ENCODE data around the gene RPTN. TPM values are rescaled to one million over a fixed set of nuclear protein-coding genes. Genes with fewer than 3 reads are reported as not detected.
A peak's percentile ranks its signal among the peaks of the same experiment; 100 is the strongest.

RPTN gene
- total RNA-seq, 6 experiments from 2014 or later, result not detected

DNA sequence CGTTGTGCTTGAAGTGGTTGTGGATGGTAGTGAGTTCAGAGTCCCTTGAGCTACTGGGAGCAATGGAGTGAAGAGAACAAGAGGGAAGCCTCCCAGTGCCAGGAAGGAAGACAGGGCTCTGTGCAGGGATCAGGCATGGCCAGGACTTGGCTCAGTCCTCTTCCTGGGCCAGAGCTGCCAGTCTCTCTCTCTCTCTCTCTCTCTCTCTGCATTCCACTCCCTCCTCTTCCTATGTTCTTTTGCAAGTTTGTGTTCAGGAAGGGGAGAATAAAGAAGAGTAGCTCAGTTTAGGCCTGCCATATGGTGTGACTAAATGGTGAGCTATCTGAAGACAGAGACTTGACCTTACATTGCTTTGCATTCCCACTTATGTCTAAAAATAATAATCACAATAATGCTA, 20.5 kb upstream of the RPTN start:
- Histone ChIP-seq H3K4me3 (no peak overlapping the region), H3K27me3 (no peaks in the 10 kb centered on the region), H3K4me1 (no peaks in the 10 kb centered on the region), H3K36me3 (no peaks in the 10 kb centered on the region), H3K27ac (no peak overlapping the region), H3K9me3 (no peaks in the 10 kb centered on the region)
- WGBS (ENCODE audit: insufficient coverage, low coverage, low lambda C conversion rate, missing lambda C conversion rate), result 73% methylated on average over 1 of the region's 1 CpG
- DNase-seq (no peak), ATAC-seq (no peak)
- no peak for TF ChIP-seq POLR2A (IDR thresholded peaks at IDR 0.05)
- TF ChIP-seq, protein P1, sequence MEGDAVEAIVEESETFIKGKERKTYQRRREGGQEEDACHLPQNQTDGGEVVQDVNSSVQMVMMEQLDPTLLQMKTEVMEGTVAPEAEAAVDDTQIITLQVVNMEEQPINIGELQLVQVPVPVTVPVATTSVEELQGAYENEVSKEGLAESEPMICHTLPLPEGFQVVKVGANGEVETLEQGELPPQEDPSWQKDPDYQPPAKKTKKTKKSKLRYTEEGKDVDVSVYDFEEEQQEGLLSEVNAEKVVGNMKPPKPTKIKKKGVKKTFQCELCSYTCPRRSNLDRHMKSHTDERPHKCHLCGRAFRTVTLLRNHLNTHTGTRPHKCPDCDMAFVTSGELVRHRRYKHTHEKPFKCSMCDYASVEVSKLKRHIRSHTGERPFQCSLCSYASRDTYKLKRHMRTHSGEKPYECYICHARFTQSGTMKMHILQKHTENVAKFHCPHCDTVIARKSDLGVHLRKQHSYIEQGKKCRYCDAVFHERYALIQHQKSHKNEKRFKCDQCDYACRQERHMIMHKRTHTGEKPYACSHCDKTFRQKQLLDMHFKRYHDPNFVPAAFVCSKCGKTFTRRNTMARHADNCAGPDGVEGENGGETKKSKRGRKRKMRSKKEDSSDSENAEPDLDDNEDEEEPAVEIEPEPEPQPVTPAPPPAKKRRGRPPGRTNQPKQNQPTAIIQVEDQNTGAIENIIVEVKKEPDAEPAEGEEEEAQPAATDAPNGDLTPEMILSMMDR (IDR thresholded peaks at IDR 0.05), result no peak
- intact Hi-C loops (cut with DNase I), result no loop called here

DNA sequence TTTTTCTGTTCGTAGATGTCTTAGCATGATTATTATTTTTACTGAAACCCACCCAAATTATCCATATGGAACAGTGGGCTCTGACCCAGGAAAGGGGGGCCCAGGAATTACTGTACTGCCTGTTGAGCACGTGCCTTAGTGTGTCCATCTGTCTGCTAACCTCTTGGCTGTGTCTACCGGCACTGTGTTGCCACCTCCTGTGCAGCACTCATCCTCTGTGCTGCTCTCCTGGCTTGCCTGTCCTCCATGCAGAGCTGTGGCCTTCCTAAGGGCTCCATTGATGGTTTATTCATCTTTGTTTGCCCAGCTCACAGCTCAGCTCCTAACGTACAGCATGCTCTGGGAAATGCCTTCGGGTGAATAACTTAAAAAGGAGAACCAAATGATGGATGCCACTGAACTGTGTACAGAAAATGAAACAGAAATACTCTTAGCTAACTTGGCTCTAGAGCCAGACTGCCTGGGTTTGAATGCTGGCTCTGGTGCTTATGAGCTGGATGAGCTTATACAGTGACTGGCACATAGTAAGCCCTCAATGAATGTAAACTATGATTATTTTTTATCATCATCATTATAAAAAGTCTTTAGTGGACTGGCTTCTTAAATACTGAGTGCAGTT, 11.4 kb upstream of the RPTN start:
- DNase-seq, result no peak
- 32% methylated on average over 5 of the region's 5 CpGs for WGBS (ENCODE audit: insufficient coverage, low coverage, low lambda C conversion rate, missing lambda C conversion rate)
- Histone ChIP-seq H3K27me3 (no peaks in the 10 kb centered on the region), H3K27ac (no peak overlapping the region), H3K9me3 (no peaks in the 10 kb centered on the region), H3K4me1 (no peaks in the 10 kb centered on the region), H3K36me3 (no peaks in the 10 kb centered on the region), H3K4me3 (no peak overlapping the region)
- peak in 3 of 4 donors; percentile 19 to 47 (median 32) for ATAC-seq
- intact Hi-C loops (cut with DNase I), result no loop called here
- no peak for TF ChIP-seq POLR2A (IDR thresholded peaks at IDR 0.05)
- TF ChIP-seq, protein P1 (IDR thresholded peaks at IDR 0.05), result no peak

DNA sequence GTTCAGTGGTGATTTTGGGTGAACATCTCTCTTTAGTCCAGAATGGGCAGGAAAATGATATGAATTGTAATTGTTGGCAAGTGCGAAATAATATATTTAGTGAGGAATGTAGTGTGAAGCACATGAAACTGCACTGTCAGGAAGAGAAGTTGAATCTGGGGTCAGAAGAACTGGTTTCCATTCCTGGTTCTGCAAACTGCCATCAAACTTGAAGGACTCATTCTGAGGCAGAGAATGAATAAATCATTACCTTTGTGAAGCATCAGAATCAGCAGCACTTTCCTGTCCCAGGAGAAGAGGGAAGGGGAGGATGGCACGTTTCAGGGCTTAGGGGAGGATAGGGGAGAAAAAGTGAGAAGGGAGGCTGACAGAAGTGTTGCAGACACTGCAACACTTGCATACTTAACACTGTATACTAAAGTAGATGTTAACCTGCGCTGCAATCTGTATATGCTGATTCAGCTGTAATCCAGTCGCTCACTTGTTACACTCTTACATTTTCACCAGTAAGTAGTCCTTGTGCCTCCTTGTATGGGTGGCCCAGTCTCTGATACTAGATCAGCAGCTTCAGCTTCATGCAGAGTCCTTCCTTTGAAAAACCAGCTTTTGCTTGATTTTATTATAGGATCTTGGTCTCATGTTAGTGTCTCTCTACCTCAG, 10.5 kb upstream of the RPTN start:
- no peaks in the 10 kb centered on the region for H3K36me3 ChIP-seq
- no peaks in the 10 kb centered on the region for H3K9me3 ChIP-seq
- H3K27ac ChIP-seq, result no peak overlapping the region
- no peak overlapping the region for H3K4me3 ChIP-seq
- DNase-seq, result no peak
- ATAC-seq, result peak in 2 of 4 donors; percentile 17 to 36
- TF ChIP-seq, protein P1 (IDR thresholded peaks at IDR 0.05), result no peak
- TF ChIP-seq POLR2A (IDR thresholded peaks at IDR 0.05), result no peak
- 61% methylated on average over 4 of the region's 4 CpGs for WGBS (ENCODE audit: insufficient coverage, low coverage, low lambda C conversion rate, missing lambda C conversion rate)
- no peaks in the 10 kb centered on the region for H3K27me3 ChIP-seq
- H3K4me1 ChIP-seq, result no peaks in the 10 kb centered on the region
- intact Hi-C loops (cut with DNase I), result no loop called here

DNA sequence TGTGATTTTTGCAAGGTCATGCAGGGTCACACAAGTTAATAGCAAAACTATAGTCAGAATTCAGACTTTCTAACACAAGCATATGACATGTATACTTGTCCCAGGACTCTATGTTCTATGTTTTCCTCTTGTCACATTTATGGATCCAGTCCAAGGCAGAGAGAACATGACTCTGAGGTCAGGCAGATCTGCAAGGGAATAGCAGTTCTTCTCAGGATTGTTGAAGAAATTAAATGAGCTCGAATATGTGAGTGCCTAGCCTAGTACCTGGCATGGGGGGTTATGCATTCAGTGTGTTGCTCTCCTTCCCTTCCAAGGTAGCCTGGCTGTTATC, 9.5 kb upstream of the RPTN start:
- no peak for DNase-seq
- intact Hi-C loops (cut with DNase I), result no loop called here
- Histone ChIP-seq H3K27me3 (no peaks in the 10 kb centered on the region), H3K4me1 (no peaks in the 10 kb centered on the region), H3K4me3 (no peak overlapping the region), H3K36me3 (no peaks in the 10 kb centered on the region), H3K27ac (no peak overlapping the region), H3K9me3 (no peaks in the 10 kb centered on the region)
- ATAC-seq, result peak in 2 of 4 donors; percentile 8 to 32
- WGBS (ENCODE audit: insufficient coverage, low coverage, low lambda C conversion rate, missing lambda C conversion rate), result 46% methylated on average over 1 of the region's 1 CpG
- TF ChIP-seq, protein P1 (IDR thresholded peaks at IDR 0.05), result no peak
- no peak for TF ChIP-seq POLR2A (IDR thresholded peaks at IDR 0.05)

Measured in right lobe of liver (tissue), 6 donors.